B cell (primary cell): ENCODE measurements around the gene PERCC1. TPM values are rescaled to one million over a fixed set of nuclear protein-coding genes. Genes with fewer than 3 reads are reported as not detected.
"Not testable (repeated sequence)": the region's sequence is repeated elsewhere in the genome, so short reads cannot be mapped to it uniquely, and the experiment has no call there.

Source experiments
- ATAC-seq: fragments of 200-7000 bp; cut with Tn5 transposase; one replicate; pipeline ENCODE4 v1.10.0; 2021; ENCODE audit warnings: low read depth, mild to moderate bottlenecking, moderate number of reproducible peaks, moderate library complexity
- CTCF ChIA-PET: fragments of 350-600 bp; sonication (Branson Sonifier 250); formaldehyde crosslinking; loops from one replicate; lab custom pipeline; 2021; ENCODE audit warnings: antibody characterized with exemption, inconsistent platforms; lab: Charles Lee
- POLR2A ChIA-PET: fragments of 350-600 bp; sonication (Branson Sonifier 250); formaldehyde crosslinking; loops from one replicate; lab custom pipeline; 2021; ENCODE audit warnings: antibody characterized with exemption; lab: Charles Lee
- DNase-seq: peaks from one replicate; pipeline ENCODE4 v3.0.0; 2013
- H2AFZ ChIP-seq: 2 replicates; pipeline ENCODE4 v1.6.1; 2012; ENCODE audit warnings: mild to moderate bottlenecking, low read depth, low read length; ENCODE audit not compliant: insufficient read depth, poor library complexity, severe bottlenecking
- H3K27ac ChIP-seq, 2 donors: 1 replicate in 1 of 2; 2 replicates in 1 of 2; pipeline ENCODE4 v1.5.1; 2012 to 2013; ENCODE audit warnings: low read length in 2 of 2, mild to moderate bottlenecking in 2 of 2, moderate library complexity in 1 of 2
- H3K27me3 ChIP-seq, 4 experiments: fragments of 200-600 bp in 1 of 4; sonication (generic) in 1 of 4; replicated peaks in 1 of 4; 1 replicate in 2 of 4; 2 replicates in 2 of 4; pipeline versions ENCODE4 v1.6.1 to v1.7.0; 2013 to 2016; ENCODE audit warnings: low read length in 3 of 4, mild to moderate bottlenecking in 2 of 4, mixed read lengths in 1 of 4, moderate library complexity in 1 of 4; ENCODE audit not compliant: insufficient read depth in 4 of 4, control insufficient read depth in 3 of 4; ENCODE audit errors: control extremely low read depth in 1 of 4
- H3K36me3 ChIP-seq, 2 experiments: replicated peaks in 1 of 2; 1 replicate in 1 of 2; 2 replicates in 1 of 2; pipeline versions ENCODE4 v1.6.1 to v1.7.1; 2013; ENCODE audit warnings: low read length in 1 of 2; ENCODE audit not compliant: insufficient read depth in 2 of 2, control insufficient read depth in 1 of 2; ENCODE audit errors: control extremely low read depth in 1 of 2, extremely low read depth in 1 of 2
- H3K4me1 ChIP-seq, 2 donors: fragments of 200-600 bp in 1 of 2; sonication (generic) in 1 of 2; 1 replicate in 1 of 2; 2 replicates in 1 of 2; pipeline versions ENCODE4 v1.5.1 to v1.6.1; 2013 to 2017; ENCODE audit warnings: low read length in 2 of 2; ENCODE audit not compliant: control insufficient read depth in 2 of 2, insufficient read depth in 2 of 2
- H3K4me2 ChIP-seq: replicated peaks from 2 replicates; pipeline ENCODE3; 2012; ENCODE audit warnings: mild to moderate bottlenecking, low read depth, low read length; ENCODE audit not compliant: poor library complexity, severe bottlenecking
- H3K4me3 ChIP-seq, 5 experiments: fragments of 200-600 bp in 1 of 5; sonication (generic) in 1 of 5; 1 replicate in 3 of 5; 2 replicates in 2 of 5; pipeline versions ENCODE4 v1.5.1 to v1.7.0; 2011 to 2016; ENCODE audit warnings: low read length in 4 of 5, mild to moderate bottlenecking in 4 of 5, low read depth in 2 of 5, control low read depth in 1 of 5, moderate library complexity in 1 of 5; ENCODE audit not compliant: insufficient read depth in 1 of 5; ENCODE audit errors: control extremely low read depth in 1 of 5, extremely low read depth in 1 of 5
- H3K79me2 ChIP-seq: fragments of 200-600 bp; sonication (generic); one replicate; pipeline ENCODE4 v1.6.0; 2016; ENCODE audit warnings: low read length; ENCODE audit not compliant: control insufficient read depth, insufficient read depth
- H3K9ac ChIP-seq: fragments of 200-600 bp; sonication (generic); 2 replicates; pipeline ENCODE4 v1.6.1; 2017; ENCODE audit warnings: mild to moderate bottlenecking, low read length, moderate library complexity
- H3K9me3 ChIP-seq, 3 donors: one replicate each; pipeline versions ENCODE4 v1.6.1 to v1.7.1; 2013; ENCODE audit warnings: low read length in 2 of 3; ENCODE audit not compliant: control insufficient read depth in 2 of 3, insufficient read depth in 1 of 3; ENCODE audit errors: control extremely low read depth in 1 of 3
- H4K20me1 ChIP-seq: 2 replicates; pipeline ENCODE4 v1.6.0; 2012; ENCODE audit warnings: mild to moderate bottlenecking, low read length; ENCODE audit not compliant: insufficient read depth, control insufficient read depth, poor library complexity, severe bottlenecking
- H3K27ac Mint-ChIP-seq: one replicate; pipeline ENCODE4 v1.8.0; 2021; ENCODE audit warnings: mixed read lengths
- H3K27me3 Mint-ChIP-seq: one replicate; pipeline ENCODE4 v1.8.0; 2021; ENCODE audit warnings: mixed read lengths
- H3K4me1 Mint-ChIP-seq: one replicate; pipeline ENCODE4 v1.8.0; 2021; ENCODE audit warnings: mixed read lengths
- H3K4me3 Mint-ChIP-seq: one replicate; pipeline ENCODE4 v1.8.0; 2021; ENCODE audit warnings: mixed read lengths
- H3K9me3 Mint-ChIP-seq: one replicate; pipeline ENCODE4 v1.8.0; 2022; ENCODE audit warnings: mixed read lengths; ENCODE audit not compliant: insufficient read depth
- CTCF ChIP-seq: fragments of 200-600 bp; IDR thresholded peaks from one replicate; pipeline ENCODE4 v1.8.0; 2022; ENCODE audit warnings: antibody characterized with exemption, mild to moderate bottlenecking
- EZH2 ChIP-seq: IDR thresholded peaks from 2 replicates; pipeline ENCODE4 v1.6.1; 2012; ENCODE audit warnings: borderline replicate concordance, low read depth, mild to moderate bottlenecking, moderate library complexity, low read length; ENCODE audit not compliant: insufficient read depth, poor library complexity, severe bottlenecking
- WGBS: methylation state at CpG from one replicate; pipeline ENCODE4 v1.1.5; 2013; ENCODE audit warnings: missing lambda C conversion rate; ENCODE audit not compliant: insufficient coverage; 5-methylcytosine and 5-hydroxymethylcytosine counted together
- intact Hi-C: fragments of 100-400 bp; cut with micrococcal nuclease; formaldehyde crosslinking; loops from one replicate; pipeline ENCODE4 v1.10.0; 2022
- polyA plus RNA-seq: library from polyadenylated mRNA; depleted of rRNA; stranded (reverse); fragments of >200 nt; gene quantifications from 2 replicates; pipeline ENCODE4 v1.2.3, GENCODE V29; 2012
- total RNA-seq, 2 donors: library from RNA; stranded (reverse); fragments of 120-200 nt in 1 of 2; gene quantifications; 1 replicate in 1 of 2; 2 replicates in 1 of 2; pipeline versions ENCODE4 v1.2.3 to v1.2.4, GENCODE V29; 2013 to 2022

PERCC1 gene
- total and polyA plus RNA-seq, 2 donors (not counting 1 experiment from before 2014, with no cell fraction given), result 0.46 to 0.64 TPM

GRCh38 chr16:1475552-1476114 is 44.8 kb downstream of the PERCC1 start:
- ChIA-PET CTCF (interaction anchor here (0.7 kb wide), 1 partner anchor 16 kb away, joined by 4 read pairs; no protein-coding TSS in a partner anchor), POLR2A (interaction anchor here (1.0 kb wide), 1 partner anchor 17 kb away, joined by 5 read pairs; the partner anchor contains the start of gene TELO2)
- TF ChIP-seq CTCF, result no peak
- peak overlapping the region; percentile 97 for H3K4me2 ChIP-seq
- Mint-ChIP-seq H3K4me1 (peaks cover 51% of the 10 kb centered on the region), H3K4me3 (peak overlapping the region; percentile 88), H3K27me3 (no peaks in the 10 kb centered on the region), H3K27ac (peak overlapping the region; percentile 93), H3K9me3 (no peaks in the 10 kb centered on the region)
- DNase-seq, result no peak
- WGBS, result 59% methylated on average over 14 of the region's 15 CpGs
- peak overlapping the region; percentile 88 to 96 for H3K27ac ChIP-seq
- peaks cover 19% of the 10 kb centered on the region for H4K20me1 ChIP-seq
- H2AFZ ChIP-seq, result peak overlapping the region; percentile 90
- peak overlapping the region; percentile 55 to 80 (median 70) for H3K4me3 ChIP-seq
- H3K9ac ChIP-seq, result peak overlapping the region; percentile 82
- no peaks in the 10 kb centered on the region for H3K36me3 ChIP-seq
- peaks cover 45 to 62% of the 10 kb centered on the region in 2 donors for H3K4me1 ChIP-seq
- H3K9me3 ChIP-seq, result peaks cover 0 to 13% (median 0%) of the 10 kb centered on the region in 3 donors
- no peaks in the 10 kb centered on the region for H3K27me3 ChIP-seq
- ATAC-seq, result no peak
- intact Hi-C loops, result loop anchor here (1.0 to 2.0 kb wide), 4 partner anchors 17 to 231 kb away; partner anchors contain the start of genes MAPK8IP3, TELO2 and UNKL
- peaks cover 70% of the 10 kb centered on the region for H3K79me2 ChIP-seq

DNA sequence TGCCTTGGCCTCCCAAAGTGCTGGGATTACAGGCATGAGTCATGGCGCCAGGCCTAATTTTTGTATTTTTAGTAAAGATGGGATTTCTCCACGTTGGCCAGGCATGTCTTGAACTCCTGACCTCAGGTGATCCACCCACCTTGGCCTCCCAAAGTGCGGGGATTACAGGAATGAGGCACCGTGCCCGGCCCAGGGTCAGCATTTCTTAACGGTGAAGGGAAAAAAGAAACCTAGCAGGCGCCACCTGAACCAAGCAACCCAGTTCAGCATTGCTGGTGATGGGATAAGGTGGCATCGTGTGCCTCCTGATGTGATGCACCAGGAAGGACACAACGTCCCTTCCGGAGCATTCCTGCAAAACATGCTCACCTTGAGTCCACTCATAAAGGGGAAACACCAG is 46.2 kb downstream of the PERCC1 start:
- intact Hi-C loops, result no loop called here
- Histone ChIP-seq H3K4me1 (peaks cover 46 to 62% of the 10 kb centered on the region in 2 donors), H3K79me2 (peaks cover 56% of the 10 kb centered on the region), H3K27ac (no peak overlapping the region), H4K20me1 (peaks cover 9% of the 10 kb centered on the region), H3K9me3 (peaks cover 0 to 27% (median 0%) of the 10 kb centered on the region in 3 donors), H3K9ac (no peak overlapping the region), H3K4me3 (no peak overlapping the region), H2AFZ (no peak overlapping the region), H3K27me3 (no peaks in the 10 kb centered on the region), H3K36me3 (no peaks in the 10 kb centered on the region), H3K4me2 (no peak overlapping the region)
- no peaks in the 10 kb centered on the region for H3K9me3 Mint-ChIP-seq
- POLR2A ChIA-PET, result no interaction called here
- TF ChIP-seq EZH2 (no peak), CTCF (no peak)
- WGBS, result 98% methylated on average over 9 of the region's 10 CpGs
- ATAC-seq (no peak), DNase-seq (no peak)
- CTCF ChIA-PET, result no interaction called here
- no peak overlapping the region for H3K4me3 Mint-ChIP-seq
- H3K4me1 Mint-ChIP-seq, result peaks cover 49% of the 10 kb centered on the region
- H3K27ac Mint-ChIP-seq, result no peak overlapping the region
- H3K27me3 Mint-ChIP-seq, result no peaks in the 10 kb centered on the region

GRCh38 chr16:1478937-1479336 is 48.1 kb downstream of the PERCC1 start:
- Mint-ChIP-seq H3K4me1 (peaks cover 45% of the 10 kb centered on the region), H3K27ac (peak overlapping the region; percentile 76), H3K4me3 (peak overlapping the region; percentile 61)
- Histone ChIP-seq H3K4me1 (peaks cover 32 to 51% of the 10 kb centered on the region in 2 donors), H3K27ac (peak overlapping the region in 1 of 2 donors; percentile 26), H3K79me2 (peaks cover 37% of the 10 kb centered on the region), H3K9me3 (peaks cover 0 to 27% (median 0%) of the 10 kb centered on the region in 3 donors)
- ATAC-seq, H2AFZ ChIP-seq, intact Hi-C loops, H3K36me3 ChIP-seq, H3K9me3 Mint-ChIP-seq, H3K27me3 Mint-ChIP-seq, DNase-seq, H3K9ac ChIP-seq, H3K4me3 ChIP-seq, H4K20me1 ChIP-seq, H3K4me2 ChIP-seq, H3K27me3 ChIP-seq: not testable (repeated sequence)
- ChIA-PET CTCF (interaction anchor here (1.4 kb wide), 1 partner anchor 58 kb away, joined by 3 read pairs; the partner anchor contains the start of gene UQCC4), POLR2A (interaction anchor here (0.6 to 0.8 kb wide), 2 partner anchors 14 to 1474 kb away, joined by 3 to 4 read pairs; partner anchors contain the start of gene TELO2)
- WGBS, result 96% methylated on average over 6 of the region's 9 CpGs
